Measurements from ENCODE around the gene AOPEP.

The AOPEP gene

DNA sequence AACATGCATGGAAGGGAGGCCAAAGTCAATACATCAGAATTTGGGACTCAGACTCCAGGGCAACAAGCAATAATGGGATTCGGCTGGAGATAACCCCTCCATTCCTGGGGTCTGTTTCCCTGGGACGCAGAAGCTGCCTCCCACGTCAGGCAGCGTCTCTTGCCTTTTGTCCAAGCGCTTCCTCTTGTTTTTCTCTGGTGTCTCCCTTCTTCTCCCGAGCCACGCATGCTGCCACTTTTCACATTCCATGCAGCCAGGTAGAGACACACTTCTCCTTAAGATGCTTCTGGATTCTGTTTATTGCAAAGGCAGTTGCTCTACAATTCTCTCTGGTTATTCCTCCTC lies 267.3 kb downstream of the AOPEP start:
- no peak for DNase-seq (ENCODE audit: low read depth)

DNA sequence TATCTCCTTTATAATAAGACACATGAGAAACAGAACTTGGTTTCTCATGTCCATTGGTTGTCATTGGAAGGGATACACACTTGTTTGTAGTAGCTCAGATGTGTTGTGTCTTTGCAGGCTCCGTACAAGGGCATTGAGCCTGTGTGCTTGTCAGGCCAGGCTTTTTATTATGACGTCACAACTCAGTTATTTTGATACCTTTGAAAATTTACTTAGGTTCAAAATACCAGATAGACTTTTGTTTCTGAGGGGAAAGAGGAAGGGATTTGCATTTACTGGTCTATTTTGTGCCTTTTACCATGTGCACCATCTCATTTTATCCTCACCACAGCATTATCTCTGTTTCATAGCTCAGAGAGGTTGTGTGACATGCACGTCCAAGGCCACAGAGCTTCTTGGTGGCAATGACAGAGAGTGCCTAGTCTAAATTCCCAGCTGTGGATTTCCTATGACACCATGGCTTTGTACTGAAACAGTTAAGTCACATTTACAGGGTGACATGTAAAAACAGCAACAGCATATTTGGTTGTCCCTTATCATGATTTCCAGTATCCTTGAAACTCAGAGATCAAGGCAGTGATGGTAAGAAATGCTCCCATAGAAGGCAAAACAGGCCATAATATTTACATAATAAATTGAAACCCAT lies 268.7 kb downstream of the AOPEP start:
- DNase-seq (ENCODE audit: low read depth): no peak

- DNase-seq (ENCODE audit: low read depth): no peak
Measured at GRCh38 chr9:94996641-94997040, 270.1 kb downstream of the AOPEP start.

- no peak for DNase-seq (ENCODE audit: low read depth)
Measured at GRCh38 chr9:94997727-94998126, 271.2 kb downstream of the AOPEP start.

DNA sequence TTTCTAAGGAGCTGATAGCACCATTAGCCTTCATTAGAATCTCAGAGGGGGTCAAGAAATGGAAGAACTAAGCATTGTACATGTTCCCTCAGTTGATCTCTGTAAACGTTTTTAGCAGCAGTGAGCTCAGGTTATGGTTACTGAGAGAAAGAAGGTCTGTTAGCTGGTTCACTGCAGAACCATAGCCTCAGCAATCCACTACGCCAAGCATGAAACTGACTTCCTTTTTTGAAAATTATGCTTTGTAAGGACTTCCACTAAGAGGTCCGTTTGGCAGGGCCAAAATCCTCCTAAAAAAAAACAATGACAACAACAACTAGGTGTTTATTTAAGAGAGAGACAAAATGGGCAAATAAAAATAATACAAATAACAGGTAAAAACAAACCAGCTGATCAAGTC lies 273.3 kb downstream of the AOPEP start:
- DNase-seq (ENCODE audit: low read depth): no peak

DNA sequence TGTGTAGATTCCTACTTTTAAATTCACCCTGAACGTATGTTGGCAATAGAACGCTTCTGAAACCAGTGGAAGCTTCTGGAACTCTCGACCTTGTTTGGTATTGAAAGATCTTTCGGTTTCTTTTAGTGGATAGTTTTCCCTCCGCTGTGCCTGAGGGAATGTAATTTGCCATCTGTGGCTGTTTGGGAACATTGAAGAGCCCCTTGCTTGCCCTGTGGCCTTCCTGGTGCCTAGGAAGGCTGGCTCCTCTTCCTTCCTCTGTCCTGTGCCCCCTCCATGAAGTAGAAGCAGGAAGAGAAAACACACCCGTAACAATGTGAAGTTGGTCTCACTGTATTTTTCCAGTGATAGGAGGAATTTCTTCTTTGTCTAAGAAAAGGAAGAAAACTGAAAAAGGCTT lies 274.3 kb downstream of the AOPEP start:
- DNase-seq (ENCODE audit: low read depth): no peak

GRCh38 chr9:95001720-95002119 lies 275.2 kb downstream of the AOPEP start:
- DNase-seq (ENCODE audit: low read depth): no peak

DNA sequence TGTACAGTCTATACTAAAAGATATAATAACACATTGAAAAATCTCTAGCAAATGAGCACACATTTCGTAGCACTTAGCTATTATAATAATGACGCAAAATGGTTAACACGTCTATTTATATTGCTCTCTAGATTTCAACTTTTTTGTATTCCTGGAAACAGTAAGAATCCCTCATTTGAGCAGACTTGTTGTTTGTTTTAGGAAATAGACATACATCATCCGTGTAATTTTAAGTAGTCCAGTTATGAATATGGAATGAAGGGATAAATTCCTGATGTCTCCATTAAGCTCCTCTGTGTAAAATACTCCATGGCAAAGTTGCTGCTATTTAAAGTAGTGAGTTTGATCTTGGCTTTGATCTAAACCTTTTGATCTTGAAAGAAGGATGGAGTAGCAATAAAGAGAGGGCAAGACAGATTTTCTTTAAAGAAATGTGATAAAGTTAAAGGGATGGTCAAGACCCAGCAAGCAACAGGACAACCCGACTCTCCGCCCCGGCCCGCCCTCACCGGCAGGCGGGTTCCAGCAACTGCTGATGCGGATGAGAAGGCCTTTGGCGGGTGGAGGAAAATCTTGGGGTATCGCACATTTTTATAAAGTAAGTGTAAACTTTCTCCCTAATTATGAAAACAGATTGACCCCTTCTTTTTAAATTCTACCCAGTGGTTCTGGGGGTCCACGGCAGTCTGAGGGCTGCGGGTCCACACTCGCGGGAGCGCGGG lies 277.4 kb downstream of the AOPEP start:
- no peak for DNase-seq (ENCODE audit: low read depth)

DNA sequence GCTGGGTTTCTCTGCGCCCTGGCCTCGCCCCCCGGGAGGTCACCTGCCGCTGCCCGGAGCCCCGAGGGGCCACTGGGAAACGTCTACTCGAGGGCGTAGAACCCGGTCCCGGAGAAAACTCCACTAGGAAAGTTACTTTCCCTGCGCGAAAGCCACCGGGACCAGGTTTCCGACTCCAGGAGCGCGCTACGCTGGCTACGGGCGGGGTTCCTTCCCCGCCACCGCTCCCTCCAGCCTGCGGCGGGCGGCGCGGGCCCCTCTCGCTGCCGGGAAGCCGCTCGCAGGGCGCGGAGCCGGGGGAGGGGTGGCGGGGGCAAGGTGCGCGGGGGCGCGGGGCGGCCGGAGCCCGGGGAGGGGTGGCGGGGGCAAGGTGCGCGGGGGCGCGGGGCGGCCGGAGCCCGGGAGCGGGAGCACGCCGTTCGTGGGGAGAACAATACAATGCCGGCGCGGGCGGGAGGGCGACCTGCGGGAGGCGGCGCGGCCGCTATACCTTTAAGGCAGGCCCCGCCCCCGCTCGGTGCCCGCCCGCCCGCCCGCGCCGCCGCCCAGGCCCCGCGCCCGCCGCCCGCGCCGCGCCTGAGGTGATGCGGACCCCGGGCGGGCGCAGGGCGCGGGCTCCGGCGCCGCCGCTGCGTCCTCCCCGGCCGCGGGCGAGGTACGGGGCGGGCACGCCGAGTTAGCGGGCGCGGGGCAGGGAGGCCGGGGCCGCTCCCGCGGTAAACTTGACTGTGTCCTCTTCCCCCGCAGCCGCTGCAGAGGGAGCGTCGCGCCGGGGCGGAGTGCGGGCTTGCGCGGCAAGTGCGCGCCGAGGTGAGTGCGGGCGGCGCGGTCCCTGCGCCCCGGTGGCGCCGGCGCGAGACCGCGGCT lies 278.1 kb downstream of the AOPEP start:
- DNase-seq (ENCODE audit: low read depth): no peak

DNA sequence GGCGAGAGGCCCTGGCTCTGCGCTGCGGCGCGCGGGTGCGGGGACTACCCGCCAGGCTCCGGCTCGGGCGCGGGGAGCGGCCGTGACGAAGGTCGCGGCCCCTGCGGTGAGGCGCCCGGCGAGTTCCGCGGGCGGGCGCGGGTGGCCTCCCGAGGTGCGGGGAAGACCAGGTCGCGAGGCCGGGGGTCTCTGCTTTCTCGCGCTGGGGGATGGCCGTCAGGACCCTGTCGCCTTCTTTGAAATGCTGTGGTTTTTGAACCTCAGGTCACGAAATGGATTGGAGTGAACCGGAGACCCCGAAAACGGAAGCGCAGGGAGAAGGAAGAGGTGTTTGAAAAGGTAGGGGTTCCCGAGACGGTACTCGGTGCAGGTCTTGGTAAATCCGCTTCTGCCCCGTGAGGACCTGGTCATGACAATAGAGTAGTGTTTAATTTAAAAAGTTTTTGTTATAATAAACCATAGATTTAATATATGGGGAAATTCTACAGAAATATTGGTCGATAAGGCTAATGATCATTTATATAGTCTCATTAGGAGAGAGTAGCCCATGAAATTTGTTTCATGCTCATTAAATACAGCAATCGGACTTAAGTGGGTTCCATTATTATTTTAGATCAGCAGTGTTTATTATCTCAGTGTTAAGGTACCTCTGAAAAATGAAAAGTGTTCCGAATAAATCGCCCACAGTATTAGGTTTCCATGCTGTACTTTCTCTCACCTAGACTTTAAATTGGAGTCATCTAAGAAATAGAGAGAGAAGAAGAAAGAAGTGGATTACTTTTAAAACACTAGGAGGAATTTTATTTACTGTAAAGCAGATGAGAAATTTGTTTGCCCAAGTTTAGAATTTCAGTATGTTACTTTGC lies 279.0 kb downstream of the AOPEP start:
- DNase-seq (ENCODE audit: low read depth): no peak

GRCh38 chr9:95007226-95007869 lies 280.8 kb downstream of the AOPEP start:
- no peak for DNase-seq (ENCODE audit: low read depth)

DNA sequence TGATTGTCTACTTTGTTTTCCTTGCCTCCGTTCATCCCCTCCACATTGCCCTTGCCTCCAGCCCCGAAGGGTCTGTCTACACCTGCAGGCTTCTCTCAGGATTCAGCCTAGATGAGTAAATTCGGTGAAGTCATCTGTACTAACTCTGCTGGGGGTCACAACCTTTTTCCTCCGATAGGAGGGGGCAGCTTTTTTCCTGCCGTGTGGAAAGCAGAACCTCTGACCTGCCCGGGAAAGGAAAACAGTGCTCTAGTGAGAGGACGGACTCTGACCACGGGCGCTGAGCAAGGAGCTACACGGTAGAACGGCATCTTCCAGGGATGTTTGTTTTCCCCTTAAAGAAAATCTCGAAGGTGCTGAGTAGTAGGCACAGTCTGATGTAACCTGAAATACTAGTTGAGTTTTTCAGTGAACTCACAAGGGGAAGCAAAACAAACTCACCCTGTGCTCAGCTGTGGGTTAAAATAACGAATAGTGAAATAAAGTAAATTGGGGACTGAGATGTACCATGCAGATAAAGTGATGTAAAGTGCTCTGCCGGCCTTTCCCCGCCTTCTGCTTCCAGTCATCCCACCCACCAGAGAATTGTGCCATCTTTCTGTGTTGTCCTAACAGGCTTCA lies 281.8 kb downstream of the AOPEP start:
- no peak for DNase-seq (ENCODE audit: low read depth)

DNA sequence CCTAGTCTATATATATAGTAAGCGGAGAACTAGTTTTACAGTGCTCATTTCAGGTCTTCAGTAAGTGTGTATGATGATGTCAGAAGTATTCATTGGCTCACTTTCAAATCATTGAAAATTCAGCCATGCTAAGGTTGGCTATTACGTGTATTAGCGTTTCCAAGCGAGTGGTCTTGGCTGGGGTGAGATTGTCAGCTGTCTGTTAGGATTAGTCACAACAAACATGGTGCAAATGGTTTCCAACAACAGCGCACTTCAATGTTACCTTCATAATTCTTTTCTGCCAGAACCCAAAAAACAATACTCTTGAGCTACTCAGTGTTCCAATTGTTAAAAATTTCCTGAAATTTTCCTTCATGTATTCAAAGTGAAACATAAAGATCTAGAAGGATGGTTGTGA lies 283.0 kb downstream of the AOPEP start:
- no peak for DNase-seq (ENCODE audit: low read depth)

DNA sequence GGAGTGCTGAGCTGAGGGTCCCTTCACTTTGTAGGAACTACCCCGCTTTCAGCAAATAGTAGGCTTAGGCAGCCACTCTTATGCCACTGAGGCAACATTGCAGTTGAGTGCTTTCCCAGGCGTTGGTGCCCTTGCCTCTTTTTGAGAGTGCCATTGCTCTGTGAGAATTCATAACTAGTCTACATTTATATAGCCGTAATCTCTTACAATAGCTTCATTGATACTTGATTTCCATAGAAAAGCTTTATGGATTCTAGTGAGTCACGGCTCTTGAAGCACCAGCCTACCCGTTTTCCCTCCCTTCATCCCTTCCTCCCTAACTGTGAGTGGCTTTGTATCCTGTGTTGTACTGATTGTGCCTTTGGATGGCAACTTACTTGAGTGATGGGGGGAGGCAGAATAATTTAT lies 283.9 kb downstream of the AOPEP start:
- DNase-seq (ENCODE audit: low read depth): no peak

DNA sequence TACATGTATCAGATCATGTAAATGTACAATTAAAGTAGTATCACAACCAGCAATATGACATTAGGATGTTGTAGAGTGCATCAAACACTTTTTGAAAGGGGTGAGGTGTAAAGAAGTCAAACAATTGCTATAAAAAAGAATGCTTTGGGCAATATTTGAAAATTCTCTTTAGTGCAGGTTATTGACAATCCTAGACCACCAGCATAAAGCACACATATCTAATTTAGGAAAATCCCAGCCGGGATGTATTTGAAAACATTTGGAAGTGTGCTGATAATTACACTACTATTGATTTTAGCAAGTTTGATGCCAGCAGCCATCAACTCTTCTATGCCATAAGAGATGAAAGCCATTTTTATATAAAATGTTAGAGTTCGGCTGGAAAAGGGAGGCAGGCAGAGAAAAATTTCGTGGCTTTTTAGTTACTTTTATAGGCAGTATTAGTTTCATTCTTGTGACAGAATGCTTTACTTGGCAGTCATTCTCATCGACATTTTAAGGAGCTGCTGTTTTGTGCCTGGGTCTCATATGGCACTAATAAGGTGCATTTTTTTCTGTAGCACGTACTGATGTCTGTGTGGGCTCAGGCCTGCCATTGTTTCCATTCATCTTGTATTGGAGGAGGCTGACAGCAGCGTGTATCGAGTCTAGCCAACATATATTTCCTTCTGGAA lies 285.7 kb downstream of the AOPEP start:
- DNase-seq (ENCODE audit: low read depth): no peak

DNA sequence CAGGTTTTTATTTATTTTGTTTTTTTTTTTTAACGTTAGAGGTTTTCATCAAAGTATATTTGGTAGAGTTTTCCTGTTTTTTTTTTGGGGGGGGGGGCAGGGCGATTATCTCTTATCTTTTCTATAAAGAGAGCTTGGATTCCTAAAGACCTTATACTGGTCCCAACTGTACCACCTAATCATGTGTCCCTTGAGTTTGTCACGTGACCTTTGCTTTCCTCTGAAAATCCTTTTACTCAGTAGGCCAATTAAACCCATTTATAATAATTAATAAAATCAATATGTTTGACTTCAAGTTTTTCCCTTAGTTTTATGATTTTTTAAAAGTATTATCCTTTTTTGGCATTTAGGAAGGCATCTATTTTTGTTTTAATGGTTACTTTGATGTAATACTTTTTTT lies 286.4 kb downstream of the AOPEP start:
- no peak for DNase-seq (ENCODE audit: low read depth)

GRCh38 chr9:95014917-95015316 lies 288.4 kb downstream of the AOPEP start:
- no peak for DNase-seq (ENCODE audit: low read depth)

- DNase-seq (ENCODE audit: low read depth): no peak
Measured at GRCh38 chr9:95015569-95015968, 289.1 kb downstream of the AOPEP start.

DNA sequence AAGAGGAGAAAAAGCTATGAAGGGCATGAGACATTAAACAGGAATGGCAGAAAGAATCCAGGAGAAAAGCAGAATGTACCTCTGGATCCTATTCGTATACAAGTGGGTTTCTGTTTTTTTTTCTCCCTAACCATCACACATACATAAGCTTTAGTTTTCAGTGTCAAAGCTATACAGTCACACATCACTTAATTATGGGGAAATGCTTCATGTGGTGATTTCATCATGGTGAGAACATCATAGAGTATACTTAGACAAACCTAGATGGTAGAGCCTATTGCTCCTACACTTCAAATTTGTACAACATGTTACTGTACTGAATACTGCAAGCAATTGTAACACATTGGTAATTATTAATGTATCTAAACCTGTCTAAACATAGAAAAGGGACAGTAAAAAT lies 290.6 kb downstream of the AOPEP start:
- no peak for DNase-seq (ENCODE audit: low read depth)

DNA sequence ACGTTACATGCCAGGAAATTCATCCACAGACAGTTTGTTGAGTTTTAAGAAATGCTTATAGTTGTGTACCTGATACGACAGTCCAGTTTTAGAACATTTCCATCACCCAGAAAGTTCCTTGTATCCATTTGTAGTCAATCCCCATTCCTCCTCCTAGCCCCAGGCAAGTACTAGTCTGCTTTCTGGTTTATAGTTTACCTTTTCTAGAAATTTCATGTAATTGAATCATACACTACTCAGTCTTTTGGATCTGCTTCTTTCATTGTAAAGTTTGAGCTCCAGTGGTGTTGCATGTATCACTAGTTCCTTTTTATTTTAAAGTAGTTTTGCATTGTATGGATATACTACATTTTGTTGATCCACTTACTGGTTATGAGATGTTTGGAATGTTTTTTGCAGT lies 291.2 kb downstream of the AOPEP start:
- no peak for DNase-seq (ENCODE audit: low read depth)
